ENCODE measurements around the gene PLP2. TPM values are rescaled to one million over a fixed set of nuclear protein-coding genes. Genes with fewer than 3 reads are reported as not detected.

PLP2 gene
- total and polyA plus RNA-seq, 2 of the 13 experiments (the other 11 are each of a cell fraction or from before 2014, with no cell fraction given): 0.40 to 3.6 TPM

GRCh38 chrX:49199906-49200771 lies 28.4 kb downstream of the PLP2 start, which contains the start of gene SYP (continued):
- TF ChIP-seq MTA1 (CRISPR knock-in tag; IDR thresholded peaks at IDR 0.05; ENCODE audit: borderline replicate concordance): no peak
- TF ChIP-seq ZNF564 (CRISPR knock-in tag; IDR thresholded peaks at IDR 0.05): 0 out of 2 replicates have a peak, but pooled peaks have one; percentile 65
- TF ChIP-seq RNF2 (conservative IDR thresholded peaks at IDR 0.05; ENCODE audit: low read depth): 0 out of 2 replicates have a peak, but pooled peaks have one; percentile 41
- peak; percentile 95 for TF ChIP-seq SALL1 (CRISPR knock-in tag; IDR thresholded peaks at IDR 0.05)
- peak; percentile 100 for TF ChIP-seq SRSF1 (optimal IDR thresholded peaks at IDR 0.05; ENCODE audit: low read depth, low read length)
- TF ChIP-seq SP4 (CRISPR knock-in tag; IDR thresholded peaks at IDR 0.05): peak; percentile 90
- no peak for TF ChIP-seq ZFP82 (CRISPR knock-in tag; IDR thresholded peaks at IDR 0.05; ENCODE audit: borderline replicate concordance)
- no peak for TF ChIP-seq SP1 (IDR thresholded peaks at IDR 0.05)
- TF ChIP-seq SP1 (CRISPR knock-in tag; IDR thresholded peaks at IDR 0.05): peak; percentile 73
- peak in 1 of 2 experiments; percentile 98; a peak in 2 of 4 replicates for TF ChIP-seq EP300 (IDR thresholded peaks at IDR 0.05; ENCODE audit: low read depth in 2 of 2, low read length in 2 of 2)
- no peak for TF ChIP-seq EP300 (CRISPR knock-in tag; IDR thresholded peaks at IDR 0.05; ENCODE audit: borderline replicate concordance)
- TF ChIP-seq NFKB2 (CRISPR knock-in tag; IDR thresholded peaks at IDR 0.05; ENCODE audit: borderline replicate concordance): peak; percentile 95; the same call in 1 of the 2 replicates
- peak; percentile 90 for TF ChIP-seq ZSCAN21 (CRISPR knock-in tag; IDR thresholded peaks at IDR 0.05; ENCODE audit: borderline replicate concordance)
- TF ChIP-seq RARA (CRISPR knock-in tag; IDR thresholded peaks at IDR 0.05): peak; percentile 52; the same call in 1 of the 2 replicates
- no peak for TF ChIP-seq AGO2 (optimal IDR thresholded peaks at IDR 0.05; ENCODE audit: low read depth, low read length)
- peak in 1 of 2 experiments; percentile 41; a peak in 1 of 4 replicates for TF ChIP-seq HMGXB4 (CRISPR knock-in tag; IDR thresholded peaks at IDR 0.05; ENCODE audit: borderline replicate concordance in 1 of 2, low read depth in 1 of 2)
- peak; percentile 68; the same call in 1 of the 2 replicates for TF ChIP-seq ZNF510 (CRISPR knock-in tag; IDR thresholded peaks at IDR 0.05; ENCODE audit: low read depth)
- no peak for TF ChIP-seq KLF13 (CRISPR knock-in tag; IDR thresholded peaks at IDR 0.05)
- TF ChIP-seq FOXO4 (CRISPR knock-in tag; conservative IDR thresholded peaks at IDR 0.05): 0 out of 2 replicates have a peak, but pooled peaks have one; percentile 84
- peak; percentile 66; the same call in 1 of the 2 replicates for TF ChIP-seq AKAP8 (CRISPR knock-in tag; IDR thresholded peaks at IDR 0.05)
- peak; percentile 88; the same call in 1 of the 2 replicates for TF ChIP-seq ZNF792 (CRISPR knock-in tag; IDR thresholded peaks at IDR 0.05)
- no peak for TF ChIP-seq ZC3H4 (CRISPR knock-in tag; IDR thresholded peaks at IDR 0.05; ENCODE audit: borderline replicate concordance)
- TF ChIP-seq IKZF5 (CRISPR knock-in tag; IDR thresholded peaks at IDR 0.05): peak; percentile 74; the same call in 1 of the 2 replicates
- TF ChIP-seq BRCA1 (CRISPR knock-in tag; IDR thresholded peaks at IDR 0.05): 0 out of 2 replicates have a peak, but pooled peaks have one; percentile 71
- peak; percentile 77 for TF ChIP-seq FOXO1 (CRISPR knock-in tag; IDR thresholded peaks at IDR 0.05)
